NCI-H1105 (cell line): Measurements from ENCODE around the gene RAC3.

Source experiments
- DNase-seq: peaks from one replicate; lab custom pipeline; 2025; lab: John Stamatoyannopoulos, UW

RAC3 gene

DNA sequence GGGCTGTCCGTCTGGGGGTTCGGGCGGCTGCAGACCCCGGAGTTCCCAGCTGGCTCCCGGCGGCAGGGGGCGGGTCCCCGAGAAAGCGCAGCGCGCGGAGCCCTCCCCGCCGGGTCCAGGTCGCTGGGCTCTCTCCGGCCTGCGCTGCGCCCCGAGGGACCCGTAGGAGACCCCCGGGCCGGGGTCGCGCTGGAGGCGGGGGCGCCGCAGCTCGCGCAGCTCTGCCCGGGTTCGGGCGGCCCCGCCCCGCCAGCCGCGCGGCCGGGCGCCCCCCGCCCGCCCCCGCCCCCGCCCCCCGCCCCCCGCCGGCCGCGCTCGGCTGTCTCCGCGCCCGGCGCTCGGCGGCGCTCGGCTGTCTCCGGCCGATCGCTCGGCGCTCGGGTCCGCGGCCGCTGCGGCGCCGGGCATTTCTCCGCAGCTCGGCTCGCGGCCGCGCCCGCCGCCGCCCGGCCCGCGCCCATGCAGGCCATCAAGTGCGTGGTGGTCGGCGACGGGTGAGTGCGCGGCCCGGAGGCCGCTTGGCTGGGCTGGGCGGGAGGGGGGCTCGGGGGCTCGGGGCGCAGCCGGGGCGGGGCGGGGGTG, at the start of gene RAC3:
TSS of gene RAC3 (plus strand) at position 376 of the 582 bp plus-strand sequence. CDS start at position 460, 84 bp downstream.
- DNase-seq = peak; percentile 44

DNA sequence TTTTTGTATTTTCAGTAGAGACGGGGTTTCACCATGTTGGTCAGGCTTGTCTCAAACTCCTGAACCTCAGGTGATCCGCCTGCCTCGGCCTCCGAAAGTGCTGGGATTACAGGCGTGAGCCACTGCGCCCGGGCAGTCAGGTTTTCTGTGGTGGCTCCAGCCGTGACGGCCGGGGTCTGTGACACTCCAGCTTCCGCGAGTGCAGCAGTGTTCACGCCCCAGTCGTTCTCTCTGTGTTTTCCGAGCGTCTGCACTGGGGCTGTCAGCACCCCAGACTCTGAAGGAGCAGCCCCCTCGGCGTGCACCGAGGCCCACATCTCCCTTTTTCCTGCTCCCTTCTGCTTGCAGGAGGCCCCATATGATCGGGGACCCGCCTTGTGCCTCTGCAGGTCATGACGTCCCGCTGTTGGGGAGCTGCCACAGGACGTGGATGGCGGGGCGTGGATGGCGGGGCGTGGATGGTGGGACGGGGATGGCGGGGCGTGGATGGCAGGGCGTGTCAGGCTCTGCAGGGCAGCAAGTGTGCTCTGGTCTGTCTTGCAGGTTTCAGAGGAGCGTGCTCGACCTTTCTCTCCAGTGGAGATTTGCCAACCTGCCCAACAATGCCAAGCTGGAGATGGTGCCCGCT, 48.4 kb upstream of the RAC3 start:
- DNase-seq = no peak

DNA sequence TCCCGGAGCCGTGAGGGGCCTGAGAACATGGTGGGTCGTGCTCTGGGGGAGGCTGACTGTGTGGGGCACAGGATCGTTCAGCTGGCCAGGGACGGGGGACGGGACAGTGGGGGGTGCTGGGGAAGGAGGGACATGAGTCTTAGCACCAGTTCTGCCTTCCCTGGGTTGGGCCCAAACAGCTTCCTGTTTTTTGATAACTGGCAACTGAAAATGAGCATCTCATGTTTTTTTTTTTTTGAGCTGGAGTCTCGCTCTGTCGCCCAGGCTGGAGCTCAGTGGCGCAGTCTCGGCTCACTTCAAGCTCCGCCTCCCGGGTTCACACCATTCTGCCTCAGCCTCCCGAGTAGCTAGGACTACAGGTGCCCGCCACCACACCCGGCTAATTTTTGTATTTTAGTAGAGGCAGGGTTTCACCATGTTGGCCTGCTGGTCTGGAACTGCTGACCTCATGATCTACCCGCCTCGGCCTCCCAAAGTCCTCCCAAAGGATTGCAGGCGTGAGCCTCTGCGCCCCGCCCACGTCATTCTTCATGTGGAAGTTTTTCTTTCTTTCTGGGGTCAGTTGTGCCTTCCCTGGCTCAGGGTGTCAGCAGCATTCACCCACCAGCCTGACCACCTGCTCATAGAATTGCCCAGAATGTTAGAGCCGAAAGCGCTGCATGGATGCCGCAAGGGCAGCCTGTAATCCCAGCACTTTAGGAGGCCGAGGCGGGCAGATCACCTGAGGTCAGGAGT, 47.7 kb upstream of the RAC3 start:
- DNase-seq = no peak

DNA sequence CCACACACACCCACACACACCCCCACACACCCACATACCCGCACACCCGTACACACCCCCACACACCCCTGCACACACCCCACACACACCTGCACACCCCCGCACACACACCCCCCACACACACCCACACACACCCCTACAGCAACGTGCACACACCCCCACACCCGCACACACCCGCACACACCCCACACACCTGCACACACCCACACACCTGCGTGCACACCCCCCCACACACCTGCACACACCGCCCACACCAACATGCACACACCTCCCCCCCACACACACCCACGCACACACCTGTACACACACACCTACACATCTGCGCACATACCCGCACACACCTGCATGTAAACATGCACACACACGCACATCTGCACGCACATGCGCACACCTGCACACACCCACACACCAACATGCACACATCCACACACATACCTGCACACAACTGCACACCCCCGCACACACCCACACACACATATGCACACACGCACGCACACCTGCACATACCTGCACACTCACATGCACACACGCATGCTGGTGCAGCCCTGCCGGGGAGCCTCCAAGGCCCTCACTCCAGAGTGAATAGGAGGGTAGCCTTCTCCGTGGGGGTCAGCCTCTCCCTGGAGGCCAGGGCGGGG, 46.6 kb upstream of the RAC3 start:
- DNase-seq = no peak

DNA sequence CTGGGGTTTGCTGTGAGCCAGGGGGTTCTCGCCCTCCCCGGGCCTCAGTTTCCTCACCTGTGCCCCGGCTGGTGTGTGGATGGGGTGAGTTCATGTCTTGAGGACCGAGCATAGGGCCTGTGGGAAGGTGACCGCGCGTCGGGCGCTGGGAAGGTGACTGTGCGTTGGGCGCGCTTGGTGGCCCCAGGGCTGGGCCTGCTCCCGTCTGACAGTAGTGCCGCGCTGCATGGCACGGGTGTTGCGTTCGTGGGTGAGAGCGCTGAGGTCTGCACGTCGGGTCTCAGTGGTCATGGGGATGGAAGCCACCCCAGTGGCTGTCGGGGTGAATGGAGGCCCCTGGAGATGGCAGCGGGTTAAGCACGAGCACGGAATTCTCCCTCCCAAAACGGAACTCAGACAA, 44.9 kb upstream of the RAC3 start:
- DNase-seq = no peak

DNA sequence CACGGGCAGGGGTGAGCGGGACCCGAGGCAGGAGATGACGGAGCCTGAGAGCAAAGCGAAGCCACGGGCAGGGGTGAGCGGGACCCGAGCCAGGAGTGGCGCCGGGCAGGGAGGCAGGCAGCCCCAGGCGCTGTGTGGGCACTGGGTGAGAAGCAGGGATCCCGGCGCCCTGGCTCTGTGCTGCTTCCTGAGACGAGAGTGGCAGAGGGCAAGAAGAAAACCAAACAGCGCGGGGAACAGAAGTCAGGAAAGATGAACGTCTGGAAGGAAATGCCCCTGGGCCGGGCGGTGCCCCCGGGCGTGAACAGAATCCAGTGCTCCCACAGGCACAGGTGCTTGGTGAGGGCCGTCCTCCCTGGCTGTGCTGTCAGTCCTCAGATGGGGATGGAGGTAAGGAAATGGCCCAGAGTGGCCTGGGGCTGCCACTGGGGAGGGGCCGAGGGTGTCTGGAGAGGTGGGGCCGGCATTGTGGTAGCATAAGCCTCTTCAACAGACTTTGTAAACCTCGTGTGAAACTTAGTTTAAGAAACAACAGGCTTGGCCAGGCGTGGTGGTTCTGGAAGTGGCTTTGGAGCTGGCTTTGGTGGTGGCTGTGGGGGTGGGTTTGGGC, 44.2 kb upstream of the RAC3 start:
- DNase-seq = no peak

DNA sequence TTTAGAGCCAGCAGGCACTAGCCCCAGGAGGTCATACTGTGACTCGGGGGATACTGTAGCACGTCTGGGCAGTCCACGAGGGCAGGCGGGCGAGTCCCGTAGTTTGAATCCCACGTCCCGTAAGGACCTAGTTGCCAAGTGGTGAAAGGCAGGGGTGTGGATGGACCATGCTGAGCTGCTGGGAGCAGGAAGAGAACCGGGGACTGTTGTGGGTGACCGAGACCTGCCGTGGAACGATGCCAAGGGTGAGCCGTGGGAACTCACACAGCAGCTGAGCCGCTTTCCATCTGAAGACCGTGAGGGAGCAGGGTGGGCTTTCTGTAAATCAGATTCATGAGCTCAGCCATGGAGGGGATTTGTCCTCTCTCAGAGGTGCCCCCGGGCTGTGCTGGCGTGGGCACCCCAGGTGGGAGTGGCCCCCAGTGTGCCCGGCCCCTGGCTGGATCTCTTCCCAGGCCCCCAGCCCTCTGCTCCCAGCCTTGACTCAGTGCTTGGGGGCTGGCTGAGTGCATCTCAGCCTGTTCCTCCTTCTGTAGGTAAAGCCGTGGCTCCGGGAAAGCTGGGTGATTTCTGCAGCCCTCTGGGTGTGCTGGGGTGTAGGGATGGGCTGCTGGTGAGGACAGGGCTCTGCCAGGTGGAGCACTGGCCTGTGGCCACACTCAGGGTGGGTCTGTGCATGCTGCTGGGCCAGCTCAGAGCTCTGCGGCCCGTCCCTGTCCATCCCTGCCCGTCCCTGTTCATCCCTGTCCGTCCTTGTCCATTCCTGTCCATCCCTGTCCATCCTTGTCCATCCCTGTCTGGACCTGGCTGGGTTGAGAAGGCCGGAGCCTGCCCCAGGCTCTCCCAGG, 40.4 kb upstream of the RAC3 start:
- DNase-seq = no peak

DNA sequence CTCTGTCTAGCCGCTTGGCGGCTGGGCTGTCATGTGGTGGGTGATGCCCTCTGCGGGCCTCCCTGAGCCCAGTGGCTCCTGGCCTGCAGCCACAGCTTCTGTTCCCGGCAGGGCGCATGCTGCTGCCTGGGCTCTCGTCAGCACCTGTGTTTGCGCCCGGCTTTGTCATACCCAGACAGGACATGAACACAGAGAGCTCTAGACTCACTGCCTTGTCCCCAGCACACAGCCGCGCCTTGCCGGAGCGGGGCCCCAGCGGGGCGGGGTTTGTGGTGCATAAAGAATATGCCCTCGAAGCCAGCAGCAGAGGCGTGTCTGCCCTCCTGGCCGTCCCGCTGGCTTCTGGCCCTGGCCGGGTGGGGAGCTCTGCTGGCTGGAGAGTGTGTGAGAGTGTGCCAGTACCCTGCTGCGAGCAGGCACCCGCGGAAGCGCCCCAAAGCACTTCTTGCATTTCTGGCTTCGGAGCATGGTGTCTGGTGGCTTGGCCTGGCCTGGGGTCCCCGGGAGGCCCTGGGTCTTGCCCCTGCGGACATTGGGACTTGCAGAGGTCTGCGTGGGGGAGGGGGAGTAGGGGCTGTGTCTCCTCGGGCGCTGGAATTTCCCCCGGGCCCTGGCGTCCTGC, 39.7 kb upstream of the RAC3 start:
- no peak for DNase-seq

DNA sequence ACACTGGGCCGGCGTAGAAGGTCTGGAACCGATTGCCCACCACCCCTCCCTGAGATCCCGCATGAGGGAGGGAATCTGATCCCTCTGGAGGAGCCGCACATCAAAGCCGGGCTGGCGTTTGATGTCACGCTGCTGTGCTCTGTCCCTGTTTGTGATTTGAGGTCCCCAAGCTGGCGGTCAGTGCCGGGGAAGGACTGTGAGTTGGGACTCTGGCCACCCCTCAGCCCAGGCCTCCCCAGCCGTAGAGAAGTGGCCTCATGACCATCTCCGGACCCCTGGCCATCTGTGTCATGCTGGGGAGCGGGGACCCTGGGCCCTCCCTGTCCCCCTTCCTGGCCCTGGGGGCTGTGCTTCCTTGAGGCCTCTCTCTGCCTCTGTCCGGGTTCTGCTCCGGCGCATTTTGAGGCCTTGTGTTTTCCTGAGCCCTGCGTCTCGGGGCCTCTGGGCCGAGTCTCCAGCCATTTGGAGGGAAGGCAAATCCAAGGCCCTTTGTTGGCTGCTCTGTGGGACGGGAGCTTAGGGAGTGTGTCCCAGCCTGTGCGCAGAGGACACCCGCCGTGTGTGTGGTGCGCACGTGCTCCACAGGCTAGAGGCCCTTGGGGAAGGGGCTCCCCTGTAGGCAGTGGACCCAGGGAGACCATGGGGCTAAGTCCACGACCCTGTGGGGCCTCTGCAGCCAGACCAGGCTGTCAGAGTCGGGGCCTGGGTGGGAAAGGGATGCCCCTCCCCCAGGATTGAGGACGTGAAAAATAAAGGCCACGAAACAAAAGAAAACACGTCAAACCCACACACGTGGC, 39.0 kb upstream of the RAC3 start:
- DNase-seq = no peak

DNA sequence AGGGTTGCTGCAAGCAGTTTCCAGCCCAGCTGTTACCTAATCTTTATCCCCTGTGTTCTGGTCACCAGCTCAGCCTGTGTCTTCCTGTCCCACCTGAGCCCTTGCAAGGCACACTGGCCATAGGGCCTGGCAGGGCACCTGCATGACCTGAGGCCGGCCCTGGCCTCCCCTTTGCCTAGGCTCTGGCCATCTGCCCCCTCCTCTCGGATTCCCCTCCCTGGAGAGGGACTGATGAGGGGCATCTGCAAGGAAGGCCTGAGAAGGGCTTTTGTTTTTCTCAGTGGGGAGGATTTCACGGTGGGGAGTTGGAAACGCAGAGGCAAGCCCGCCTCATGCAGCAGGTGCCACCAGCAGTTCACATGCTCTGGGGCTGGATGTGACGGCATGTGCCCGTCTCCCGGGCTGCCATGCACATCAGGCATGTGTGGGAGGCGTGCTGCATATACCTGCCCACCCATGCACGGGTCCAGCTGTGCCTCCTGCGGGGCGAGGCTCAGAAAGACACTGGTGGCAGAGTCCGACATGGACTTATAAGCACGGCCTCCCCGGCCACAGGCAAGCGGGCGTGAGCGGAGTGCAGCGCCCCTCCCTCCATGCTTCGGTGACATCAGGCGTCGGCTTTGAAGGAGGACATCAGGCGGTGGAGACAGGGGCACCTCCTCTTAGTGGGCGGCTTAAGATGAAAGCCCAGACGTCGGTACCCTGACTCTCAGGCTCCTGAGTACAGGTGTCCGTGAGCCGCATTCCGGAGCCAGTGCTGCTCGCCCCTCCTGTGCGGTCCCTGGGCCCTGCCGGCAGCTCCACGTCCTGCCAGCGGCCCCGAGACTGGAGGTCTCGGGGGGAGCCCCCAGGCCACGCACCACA, 37.5 kb upstream of the RAC3 start:
- no peak for DNase-seq

DNA sequence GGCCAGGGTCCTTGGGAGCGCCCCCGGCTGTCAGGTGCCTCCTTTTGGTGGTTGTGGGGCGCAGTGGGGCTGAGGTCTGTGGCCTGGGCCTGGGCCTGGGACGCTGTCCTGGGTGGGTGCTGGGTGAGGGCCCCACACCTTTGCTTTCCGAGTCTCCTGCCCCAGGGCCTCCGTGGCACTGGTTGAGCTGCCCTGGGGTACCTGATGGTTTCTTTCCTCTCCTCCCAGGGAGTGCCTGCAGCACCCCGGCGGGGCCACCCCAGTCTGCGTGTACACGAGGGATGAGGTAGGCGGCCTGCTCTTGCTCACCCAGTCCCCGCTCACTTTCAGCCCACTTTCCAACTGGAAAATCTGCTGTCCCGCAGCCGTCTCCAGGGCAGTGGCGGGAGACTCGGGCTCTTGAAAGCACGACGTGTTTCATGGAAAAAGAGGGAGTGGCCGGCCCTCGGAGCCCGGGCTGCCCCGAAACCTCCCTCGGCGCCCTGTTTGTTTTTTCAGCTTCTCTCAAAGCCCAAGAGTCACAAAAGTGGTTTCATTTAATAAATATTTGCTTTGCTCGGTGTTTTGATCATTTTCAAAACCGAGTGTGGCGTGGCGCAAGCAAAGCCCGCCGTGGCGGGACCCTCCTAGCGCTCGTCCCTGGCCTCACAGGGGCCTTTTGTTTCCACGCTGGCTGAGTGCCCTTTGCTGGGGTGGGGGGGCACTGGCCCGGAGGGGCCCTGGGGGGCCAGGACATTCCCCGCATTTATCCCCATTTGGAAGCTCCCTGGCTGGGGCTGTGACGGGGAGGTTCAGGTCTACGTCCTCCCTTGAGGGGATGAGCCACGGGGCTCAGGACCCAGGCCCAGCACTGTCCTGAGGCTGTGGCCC, 36.6 kb upstream of the RAC3 start:
- no peak for DNase-seq

DNA sequence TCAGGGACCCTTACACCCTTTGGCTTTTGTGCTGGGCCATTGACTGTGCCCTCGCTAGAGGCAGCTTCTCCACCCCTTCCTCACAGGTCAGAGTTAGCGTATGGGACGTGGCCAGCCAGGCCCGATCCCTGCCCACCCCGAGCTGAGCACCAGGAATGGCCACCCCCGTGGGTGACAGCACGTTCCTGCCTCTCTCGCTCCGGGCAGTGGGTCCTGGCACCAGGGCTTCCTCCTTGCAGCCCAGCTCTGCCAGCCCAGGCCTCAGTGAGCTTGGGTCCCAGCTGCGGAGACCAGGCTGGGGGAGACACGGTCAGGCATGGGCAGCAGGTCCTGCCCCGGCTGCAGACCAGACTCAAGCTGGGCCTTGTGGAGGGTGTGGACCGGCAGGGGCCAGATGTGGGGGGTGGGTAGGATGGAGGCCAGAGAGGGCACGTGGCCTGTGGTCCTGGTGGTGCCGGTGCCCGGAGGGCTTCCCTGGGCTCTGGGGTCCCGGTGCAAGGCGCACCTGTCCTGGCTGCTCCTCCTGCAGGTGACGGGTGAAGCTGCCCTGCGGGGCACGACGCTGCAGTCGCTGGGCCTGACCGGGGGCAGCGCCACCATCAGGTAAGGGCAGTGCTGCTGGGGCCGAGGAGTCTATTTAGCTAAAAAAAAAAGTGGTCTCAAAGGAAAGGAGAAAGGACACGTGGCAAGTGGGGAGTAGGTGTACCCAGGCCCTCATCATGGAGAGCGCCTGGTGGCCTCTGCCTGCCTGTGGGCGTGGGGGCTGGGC, 35.8 kb upstream of the RAC3 start:
- no peak for DNase-seq

DNA sequence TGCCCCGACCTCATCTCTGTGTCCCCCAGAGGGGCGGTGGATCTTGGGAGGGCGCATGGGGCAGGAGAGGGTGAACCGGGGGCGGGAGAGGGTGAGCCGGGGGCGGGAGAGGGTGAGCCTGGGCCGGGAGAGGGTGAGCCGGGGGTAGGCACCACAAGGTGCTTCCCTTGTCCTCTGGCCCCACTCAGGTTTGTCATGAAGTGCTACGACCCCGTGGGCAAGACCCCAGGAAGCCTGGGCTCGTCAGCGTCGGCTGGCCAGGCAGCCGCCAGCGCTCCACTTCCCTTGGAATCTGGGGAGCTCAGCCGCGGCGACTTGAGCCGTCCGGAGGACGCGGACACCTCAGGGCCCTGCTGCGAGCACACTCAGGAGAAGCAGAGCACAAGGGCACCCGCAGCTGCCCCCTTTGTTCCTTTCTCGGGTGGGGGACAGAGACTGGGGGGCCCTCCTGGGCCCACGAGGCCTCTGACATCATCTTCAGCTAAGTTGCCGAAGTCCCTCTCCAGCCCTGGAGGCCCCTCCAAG, 35.2 kb upstream of the RAC3 start:
- no peak for DNase-seq

DNA sequence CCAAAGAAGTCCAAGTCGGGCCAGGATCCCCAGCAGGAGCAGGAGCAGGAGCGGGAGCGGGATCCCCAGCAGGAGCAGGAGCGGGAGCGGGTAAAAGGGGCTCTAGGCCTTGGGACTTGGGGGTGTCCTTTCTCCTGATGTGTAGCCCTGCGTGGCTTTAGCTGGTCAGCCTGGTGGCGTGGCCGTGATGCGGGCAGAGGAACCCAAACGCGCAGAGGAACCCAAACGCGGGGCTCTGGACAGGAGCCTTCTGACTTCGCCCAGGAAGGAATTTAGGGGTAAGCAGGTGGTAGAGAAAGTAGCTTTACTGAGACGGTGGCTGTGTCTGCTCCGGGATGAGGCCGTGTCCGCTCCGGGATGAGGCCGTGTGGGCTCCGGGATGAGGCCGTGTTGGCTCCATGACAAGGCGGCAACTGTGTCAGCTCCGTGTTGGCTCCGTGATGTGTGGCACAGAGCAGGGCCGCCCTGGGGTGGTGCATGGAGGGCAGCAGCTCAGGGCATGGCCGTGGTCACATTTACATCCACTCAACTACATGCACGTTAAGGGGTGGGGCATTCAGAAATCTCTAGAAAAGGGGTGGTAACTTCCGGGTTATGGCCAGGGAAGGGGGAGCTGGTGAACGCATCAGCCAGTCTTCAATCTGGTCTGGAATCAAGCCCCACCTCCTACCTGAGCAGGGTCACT, 34.6 kb upstream of the RAC3 start:
- DNase-seq = no peak

DNA sequence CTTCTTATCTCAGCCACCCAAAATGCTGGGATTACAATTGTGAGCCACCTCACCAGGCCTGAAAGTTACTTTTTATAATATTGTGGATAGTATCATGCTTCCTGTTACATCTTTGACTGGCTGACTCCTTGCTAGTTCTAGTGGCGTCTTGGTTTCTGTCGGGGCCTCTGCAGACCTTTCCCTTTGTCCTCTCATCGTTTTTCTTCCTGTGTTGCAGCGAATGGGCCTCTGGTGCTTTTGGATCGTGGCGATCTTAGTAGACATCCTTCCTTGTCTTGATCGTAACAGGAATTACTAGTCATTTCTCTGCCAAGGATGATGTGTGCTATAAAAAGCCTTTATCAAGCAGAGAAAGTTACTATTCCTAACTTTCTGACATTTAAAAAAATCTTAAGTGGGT, 33.3 kb upstream of the RAC3 start:
- no peak for DNase-seq

DNA sequence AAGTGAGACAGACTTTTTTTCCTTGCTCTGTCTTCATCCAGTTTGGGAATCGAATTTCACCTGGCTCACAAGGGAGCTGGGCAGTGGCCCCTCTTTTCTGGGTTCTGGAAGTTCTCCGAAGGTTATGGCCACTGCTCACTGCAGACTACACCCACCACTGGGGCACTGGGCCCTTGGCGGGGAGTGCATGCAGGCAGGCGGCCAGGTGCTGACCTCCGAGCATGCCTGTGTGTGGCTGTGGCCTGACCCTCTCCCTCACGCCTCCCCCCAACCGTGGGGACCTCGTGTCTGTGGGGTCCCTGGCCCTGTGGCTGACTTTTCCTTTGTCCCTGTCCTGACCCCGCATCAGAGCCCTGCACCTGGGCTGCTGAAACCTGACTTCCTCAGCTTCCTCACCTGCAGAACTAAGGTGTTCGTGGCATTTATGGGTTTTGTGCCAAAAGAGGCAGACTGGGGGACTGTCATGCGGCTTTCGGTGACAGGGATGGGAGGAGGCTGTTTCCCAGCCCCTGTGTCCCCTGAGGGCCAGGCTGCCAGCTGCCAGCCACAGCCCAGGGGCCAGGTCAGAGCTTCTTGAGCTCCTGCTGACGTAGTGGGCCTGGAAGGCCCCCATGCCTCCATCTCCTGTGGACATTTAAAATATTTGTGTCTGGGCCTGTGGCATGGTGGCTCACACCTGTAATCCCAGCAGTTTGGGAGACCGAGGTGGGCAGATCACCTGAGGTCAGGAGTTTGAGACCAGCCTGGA, 32.6 kb upstream of the RAC3 start:
- no peak for DNase-seq
